Parathyroid adenoma (tissue), 2 donors: ENCODE results near the gene RBFOX1.

Source experiments
- H2AFZ ChIP-seq: fragments of 300-600 bp; sonication (generic); one replicate; pipeline ENCODE4 v1.7.0; 2017; ENCODE audit warnings: antibody characterized with exemption, mild to moderate bottlenecking
- H3K27ac ChIP-seq: fragments of 300-600 bp; sonication (generic); one replicate; pipeline ENCODE4 v1.7.0; 2017
- H3K27me3 ChIP-seq: fragments of 300-600 bp; sonication (generic); one replicate; pipeline ENCODE4 v1.7.0; 2017; ENCODE audit warnings: low read length; ENCODE audit not compliant: control insufficient read depth, insufficient read depth
- H3K36me3 ChIP-seq: fragments of 300-600 bp; sonication (generic); one replicate; pipeline ENCODE4 v1.7.0; 2017; ENCODE audit warnings: low read length; ENCODE audit not compliant: control insufficient read depth, insufficient read depth
- H3K4me1 ChIP-seq: fragments of 300-600 bp; sonication (generic); one replicate; pipeline ENCODE4 v1.7.0; 2017; ENCODE audit warnings: control low read depth
- H3K4me2 ChIP-seq: fragments of 300-600 bp; sonication (generic); one replicate; pipeline ENCODE4 v1.7.0; 2017; ENCODE audit warnings: low read length
- H3K4me3 ChIP-seq: fragments of 300-600 bp; sonication (generic); one replicate; pipeline ENCODE4 v1.7.0; 2017; ENCODE audit warnings: low read depth, low read length
- H3K79me2 ChIP-seq: fragments of 300-600 bp; sonication (generic); one replicate; pipeline ENCODE4 v1.7.0; 2017; ENCODE audit warnings: control low read depth
- H3K9ac ChIP-seq: fragments of 300-600 bp; sonication (generic); one replicate; pipeline ENCODE4 v1.7.0; 2017; ENCODE audit warnings: mild to moderate bottlenecking
- H3K9me3 ChIP-seq: fragments of 300-600 bp; sonication (generic); one replicate; pipeline ENCODE4 v1.7.0; 2017; ENCODE audit warnings: low read length; ENCODE audit not compliant: control insufficient read depth
- TF ChIP-seq, protein P1 (sequence below): fragments of 300-600 bp; sonication (generic); IDR thresholded peaks from one replicate; pipeline ENCODE4 v1.7.0; 2017; ENCODE audit warnings: antibody characterized with exemption, mild to moderate bottlenecking
- donor health status: primary hyperparathyroidism.

RBFOX1 gene

DNA sequence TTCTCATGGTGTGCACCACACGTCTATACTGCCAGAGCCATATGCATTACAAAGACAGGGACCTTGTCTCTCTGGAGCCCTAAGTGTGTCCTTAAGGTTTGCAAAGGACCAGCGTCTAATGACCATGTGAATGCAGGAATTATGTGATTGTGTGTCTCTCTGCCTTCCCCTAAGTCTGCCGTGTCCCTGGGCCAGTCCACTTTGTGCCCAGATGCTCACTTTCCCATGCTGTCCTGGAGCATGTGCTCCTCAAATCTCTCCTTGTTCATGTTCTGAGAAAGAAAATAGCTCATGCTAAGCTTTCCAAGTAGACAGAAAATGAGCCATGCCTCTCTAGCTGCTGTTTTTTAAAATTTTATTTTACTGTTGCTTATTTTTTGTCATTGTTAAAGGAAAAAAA, 125.5 kb downstream of the RBFOX1 start:
- no peak overlapping the region for H3K27ac ChIP-seq
- H3K4me2 ChIP-seq, result no peak overlapping the region
- no peaks in the 10 kb centered on the region for H3K4me1 ChIP-seq
- H3K36me3 ChIP-seq, result no peaks in the 10 kb centered on the region
- H3K27me3 ChIP-seq, result no peaks in the 10 kb centered on the region
- no peaks in the 10 kb centered on the region for H3K79me2 ChIP-seq
- H3K4me3 ChIP-seq, result no peak overlapping the region
- H2AFZ ChIP-seq, result no peak overlapping the region
- TF ChIP-seq, protein P1, sequence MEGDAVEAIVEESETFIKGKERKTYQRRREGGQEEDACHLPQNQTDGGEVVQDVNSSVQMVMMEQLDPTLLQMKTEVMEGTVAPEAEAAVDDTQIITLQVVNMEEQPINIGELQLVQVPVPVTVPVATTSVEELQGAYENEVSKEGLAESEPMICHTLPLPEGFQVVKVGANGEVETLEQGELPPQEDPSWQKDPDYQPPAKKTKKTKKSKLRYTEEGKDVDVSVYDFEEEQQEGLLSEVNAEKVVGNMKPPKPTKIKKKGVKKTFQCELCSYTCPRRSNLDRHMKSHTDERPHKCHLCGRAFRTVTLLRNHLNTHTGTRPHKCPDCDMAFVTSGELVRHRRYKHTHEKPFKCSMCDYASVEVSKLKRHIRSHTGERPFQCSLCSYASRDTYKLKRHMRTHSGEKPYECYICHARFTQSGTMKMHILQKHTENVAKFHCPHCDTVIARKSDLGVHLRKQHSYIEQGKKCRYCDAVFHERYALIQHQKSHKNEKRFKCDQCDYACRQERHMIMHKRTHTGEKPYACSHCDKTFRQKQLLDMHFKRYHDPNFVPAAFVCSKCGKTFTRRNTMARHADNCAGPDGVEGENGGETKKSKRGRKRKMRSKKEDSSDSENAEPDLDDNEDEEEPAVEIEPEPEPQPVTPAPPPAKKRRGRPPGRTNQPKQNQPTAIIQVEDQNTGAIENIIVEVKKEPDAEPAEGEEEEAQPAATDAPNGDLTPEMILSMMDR, result no peak
- H3K9me3 ChIP-seq, result no peaks in the 10 kb centered on the region
- no peak overlapping the region for H3K9ac ChIP-seq

DNA sequence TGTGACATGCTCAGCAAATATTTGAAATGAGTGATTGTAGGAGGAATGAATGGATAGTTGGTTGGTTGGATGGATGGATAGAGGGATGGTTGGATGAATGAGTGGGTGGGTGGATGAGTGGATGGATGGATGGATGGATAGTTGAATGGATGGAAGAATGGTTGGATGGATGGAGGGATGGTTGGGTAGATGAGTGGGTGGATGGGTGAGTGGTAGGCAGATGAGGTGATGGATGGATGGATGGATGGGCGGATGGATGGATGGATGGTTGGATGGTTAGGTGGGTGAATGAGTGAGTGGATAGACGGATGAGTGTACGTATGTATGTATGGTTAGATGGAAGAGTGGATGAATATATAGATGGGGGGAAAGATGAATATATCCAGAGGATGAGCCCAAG, 137.7 kb downstream of the RBFOX1 start:
- H3K9me3 ChIP-seq, result no peaks in the 10 kb centered on the region
- H3K27me3 ChIP-seq, result no peaks in the 10 kb centered on the region
- H3K27ac ChIP-seq, result no peak overlapping the region
- H3K36me3 ChIP-seq, result no peaks in the 10 kb centered on the region
- TF ChIP-seq, protein P1, result no peak
- H3K4me3 ChIP-seq, result no peak overlapping the region
- no peaks in the 10 kb centered on the region for H3K79me2 ChIP-seq
- H3K9ac ChIP-seq, result no peak overlapping the region
- H3K4me1 ChIP-seq, result no peaks in the 10 kb centered on the region
- H2AFZ ChIP-seq, result no peak overlapping the region
- H3K4me2 ChIP-seq, result no peak overlapping the region

DNA sequence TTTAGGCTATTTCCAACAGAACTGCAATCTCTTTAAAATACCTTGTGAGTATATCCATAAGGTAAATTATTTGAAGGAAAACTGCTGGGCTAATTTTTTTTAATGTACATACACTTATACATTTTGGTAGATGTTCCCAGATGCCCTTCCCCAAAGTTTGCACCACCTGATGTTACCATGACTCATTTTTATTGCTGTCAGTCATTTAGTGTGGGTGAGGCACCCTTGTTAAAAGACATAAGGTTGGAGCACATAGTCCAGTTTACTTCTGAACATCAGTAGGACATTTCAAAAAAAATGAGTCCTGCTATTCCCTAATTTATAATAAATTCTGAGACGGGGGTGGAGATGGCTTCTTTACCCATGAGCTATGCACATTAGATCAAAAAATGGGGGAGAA, 138.6 kb downstream of the RBFOX1 start:
- no peaks in the 10 kb centered on the region for H3K27me3 ChIP-seq
- H2AFZ ChIP-seq, result no peak overlapping the region
- H3K79me2 ChIP-seq, result no peaks in the 10 kb centered on the region
- H3K4me3 ChIP-seq, result no peak overlapping the region
- H3K4me2 ChIP-seq, result no peak overlapping the region
- TF ChIP-seq, protein P1, result no peak
- no peak overlapping the region for H3K27ac ChIP-seq
- H3K36me3 ChIP-seq, result no peaks in the 10 kb centered on the region
- no peak overlapping the region for H3K9ac ChIP-seq
- H3K4me1 ChIP-seq, result no peaks in the 10 kb centered on the region
- H3K9me3 ChIP-seq, result no peaks in the 10 kb centered on the region

DNA sequence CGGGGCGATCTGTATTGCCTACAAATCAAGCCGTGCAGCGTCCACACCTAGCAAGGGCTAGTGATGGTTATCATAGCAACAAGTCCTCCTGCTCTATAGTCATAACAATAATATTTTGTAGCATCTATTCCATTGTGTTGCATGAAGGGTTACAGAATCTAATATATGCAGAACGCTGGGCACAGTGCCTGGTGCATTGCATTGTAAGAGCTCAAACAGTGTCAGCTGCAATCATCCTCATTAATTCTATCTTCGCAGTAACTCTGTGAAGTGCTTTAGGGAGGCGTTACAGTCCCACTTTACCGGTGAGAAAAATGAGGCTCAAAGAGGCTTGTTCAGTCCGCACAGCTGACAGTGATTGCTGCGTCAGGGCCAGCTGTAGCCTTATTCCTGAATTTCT, 149.4 kb downstream of the RBFOX1 start:
- TF ChIP-seq, protein P1, result no peak
- Histone ChIP-seq H3K36me3 (no peaks in the 10 kb centered on the region), H3K9me3 (no peaks in the 10 kb centered on the region), H3K27me3 (no peaks in the 10 kb centered on the region), H3K4me1 (no peaks in the 10 kb centered on the region), H3K79me2 (no peaks in the 10 kb centered on the region), H3K4me2 (no peak overlapping the region), H3K27ac (no peak overlapping the region), H3K9ac (no peak overlapping the region), H3K4me3 (no peak overlapping the region), H2AFZ (no peak overlapping the region)

DNA sequence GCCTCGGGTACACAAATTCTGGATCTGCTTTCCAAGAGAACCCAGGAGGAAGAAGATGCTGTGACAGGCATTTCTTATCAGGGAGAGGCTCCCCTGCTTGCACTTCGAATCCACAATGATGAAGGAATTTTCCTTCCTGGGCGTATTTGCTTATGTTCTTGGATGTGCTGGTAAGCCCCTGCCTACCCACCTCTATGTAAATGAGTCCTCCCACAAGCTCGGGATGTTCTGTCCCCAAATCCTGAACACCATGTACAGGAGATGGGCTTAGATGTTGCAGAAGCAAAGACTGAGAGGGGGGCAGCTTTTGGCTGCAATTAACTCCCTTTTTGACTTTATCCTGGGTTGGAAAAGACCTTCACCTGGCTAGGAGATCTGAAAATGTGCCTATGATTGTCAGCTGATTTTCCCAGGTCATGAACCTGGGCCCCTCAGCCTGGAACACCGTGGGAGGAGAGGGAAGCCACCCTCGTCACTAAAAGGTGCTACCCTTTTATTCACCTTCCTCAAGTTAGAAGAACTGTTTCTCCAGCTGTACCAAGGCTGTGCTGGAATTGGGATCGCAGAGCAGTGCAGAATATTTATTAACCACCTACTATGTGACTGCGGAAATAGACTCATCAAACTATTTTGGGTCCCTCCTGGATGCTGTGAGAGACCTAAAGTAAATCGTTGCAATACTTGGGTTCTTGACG, 150.1 kb downstream of the RBFOX1 start:
- Histone ChIP-seq H3K27ac (no peak overlapping the region), H3K4me2 (no peak overlapping the region), H3K79me2 (no peaks in the 10 kb centered on the region), H3K9ac (no peak overlapping the region), H3K9me3 (no peaks in the 10 kb centered on the region), H3K27me3 (no peaks in the 10 kb centered on the region), H2AFZ (no peak overlapping the region), H3K36me3 (no peaks in the 10 kb centered on the region), H3K4me1 (no peaks in the 10 kb centered on the region), H3K4me3 (no peak overlapping the region)
- TF ChIP-seq, protein P1, result no peak
